Measurements from ENCODE around the gene RHBDL1.

The RHBDL1 gene

GRCh38 chr16:725463-726187 lies 50.2 kb downstream of the RHBDL1 start:
- Histone ChIP-seq H3K9ac (ENCODE audit: low read depth, low read length) (no peak overlapping the region), H3K9me3 (ENCODE audit: insufficient read depth, low read depth, low read length) (no peaks in the 10 kb centered on the region), H3K27me3 (ENCODE audit: insufficient read depth, low read length) (peaks cover 24% of the 10 kb centered on the region), H3K36me3 (ENCODE audit: insufficient read depth, low read length) (peaks cover 5% of the 10 kb centered on the region; the same call in 1 of the 2 replicates), H3K4me3 (ENCODE audit: low read length) (no peak overlapping the region), H3K27ac (ENCODE audit: low read depth, low read length) (no peak overlapping the region), H3K4me1 (ENCODE audit: insufficient read depth, low read length) (no peaks in the 10 kb centered on the region; the same call in 1 of the 2 replicates)
- 91% methylated on average over 22 of the region's 23 CpGs for WGBS

DNA sequence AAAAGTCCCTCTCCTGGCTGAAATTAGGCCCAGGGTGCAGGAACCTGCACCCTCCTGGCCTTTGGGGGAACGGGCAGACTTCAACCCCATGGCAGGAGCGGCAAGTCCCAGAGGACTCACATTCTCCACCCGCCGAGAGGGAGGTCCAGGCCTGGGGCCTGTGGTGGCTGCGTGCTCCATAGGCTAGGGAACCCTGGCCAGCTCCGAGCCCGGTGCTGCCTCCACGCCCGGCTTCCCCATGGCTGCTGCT lies 50.6 kb downstream of the RHBDL1 start:
- peak overlapping the region; percentile 63 for H3K4me3 ChIP-seq (ENCODE audit: low read length)
- peak overlapping the region; percentile 60; the same call in 1 of the 2 replicates for H3K9ac ChIP-seq (ENCODE audit: low read depth, low read length)

DNA sequence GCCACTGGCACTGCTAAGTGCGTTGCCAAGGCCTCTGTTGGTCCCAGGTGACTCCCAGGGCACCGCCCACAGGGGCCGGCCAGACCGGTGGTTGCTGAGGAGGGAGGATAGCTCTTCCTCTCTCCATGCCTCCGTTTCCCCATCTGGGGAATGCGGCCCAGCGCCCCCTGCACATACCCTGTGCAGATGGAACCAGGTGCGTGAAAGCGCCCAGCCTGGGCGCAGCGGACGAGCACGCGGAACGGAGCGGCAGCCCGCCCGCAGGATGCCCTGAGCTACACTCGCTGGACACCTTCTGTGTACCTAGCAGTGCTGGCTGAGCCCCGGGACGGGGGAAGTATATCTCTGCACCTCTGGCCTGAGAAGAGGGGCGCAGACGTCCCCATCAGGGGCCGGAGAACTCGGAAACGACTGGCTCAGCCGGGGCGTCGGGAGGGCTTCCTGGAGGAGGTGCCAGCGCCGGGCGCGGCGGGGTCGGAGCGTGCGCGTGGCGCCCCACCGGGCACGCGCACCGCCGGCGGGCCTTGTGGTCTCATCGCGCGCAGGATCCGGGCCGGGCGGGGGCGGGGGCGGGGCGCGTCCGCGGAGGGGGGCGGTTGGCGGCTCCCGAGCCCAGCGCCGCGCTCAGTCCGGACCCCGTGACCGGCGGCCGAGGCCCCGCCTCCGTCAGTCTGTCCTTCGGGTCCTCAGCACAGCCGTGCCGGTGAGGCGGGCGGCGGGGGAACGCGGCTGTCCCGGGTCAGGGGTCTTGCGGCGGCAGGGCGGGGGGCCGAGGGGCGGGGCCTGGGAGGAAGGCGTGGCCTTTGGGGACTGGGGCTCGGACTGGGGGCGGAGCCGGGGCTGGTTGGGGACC lies 51.2 kb downstream of the RHBDL1 start, which contains the start of the genes CCDC78 and HAGHL:
CCDC78 (minus strand) TSS at position 6 of the 853 bp plus-strand sequence. CDS start 76 bp downstream, outside the sequence.
HAGHL (plus strand) TSS at position 669 of the 853 bp plus-strand sequence. CDS start 404 bp downstream, outside the sequence.
- H3K4me1 ChIP-seq (ENCODE audit: insufficient read depth, low read length) = no peaks in the 10 kb centered on the region; the same call in 1 of the 2 replicates
- H3K9ac ChIP-seq (ENCODE audit: low read depth, low read length) = peak within 1 kb of the TSS; percentile 60
- peak within 1 kb of the TSS; percentile 60; the same call in 1 of the 2 replicates for H3K27ac ChIP-seq (ENCODE audit: low read depth, low read length)
- 3% methylated on average over 88 of the region's 88 CpGs for WGBS
- H3K27me3 ChIP-seq (ENCODE audit: insufficient read depth, low read length) = peaks cover 24% of the 10 kb centered on the region
- no peaks in the 10 kb centered on the region for H3K9me3 ChIP-seq (ENCODE audit: insufficient read depth, low read depth, low read length)
- peak within 1 kb of the TSS; percentile 64 for H3K4me3 ChIP-seq (ENCODE audit: low read length)
- H3K36me3 ChIP-seq (ENCODE audit: insufficient read depth, low read length) = peaks cover 7% of the 10 kb centered on the region; the same call in 1 of the 2 replicates

More for the DNA sequence above, 50.6 kb downstream of the RHBDL1 start:
- H3K27ac ChIP-seq (ENCODE audit: low read depth, low read length) = no peak overlapping the region; the same call in 1 of the 2 replicates
- no peaks in the 10 kb centered on the region; the same call in 1 of the 2 replicates for H3K4me1 ChIP-seq (ENCODE audit: insufficient read depth, low read length)
- H3K27me3 ChIP-seq (ENCODE audit: insufficient read depth, low read length) = peaks cover 24% of the 10 kb centered on the region
- no peaks in the 10 kb centered on the region for H3K9me3 ChIP-seq (ENCODE audit: insufficient read depth, low read depth, low read length)
- 39% methylated on average over 9 of the region's 9 CpGs for WGBS
- peaks cover 5% of the 10 kb centered on the region; the same call in 1 of the 2 replicates for H3K36me3 ChIP-seq (ENCODE audit: insufficient read depth, low read length)

GRCh38 chr16:727291-727977 lies 52.0 kb downstream of the RHBDL1 start:
- WGBS = 2% methylated on average over 61 of the region's 61 CpGs
- H3K4me1 ChIP-seq (ENCODE audit: insufficient read depth, low read length) = no peaks in the 10 kb centered on the region; the same call in 1 of the 2 replicates
- H3K27me3 ChIP-seq (ENCODE audit: insufficient read depth, low read length) = peaks cover 24% of the 10 kb centered on the region
- H3K9me3 ChIP-seq (ENCODE audit: insufficient read depth, low read depth, low read length) = no peaks in the 10 kb centered on the region
- peak overlapping the region; percentile 42 for H3K9ac ChIP-seq (ENCODE audit: low read depth, low read length)
- no peak overlapping the region for H3K27ac ChIP-seq (ENCODE audit: low read depth, low read length)
- peaks cover 7% of the 10 kb centered on the region; the same call in 1 of the 2 replicates for H3K36me3 ChIP-seq (ENCODE audit: insufficient read depth, low read length)
- H3K4me3 ChIP-seq (ENCODE audit: low read length) = peak overlapping the region; percentile 64

All from HUES64 (cell line).